ENCODE data around the gene SFTA2.
"Not testable (repeated sequence)": the region's sequence is repeated elsewhere in the genome, so short reads cannot be mapped to it uniquely, and the experiment has no call there.

The SFTA2 gene

GRCh38 chr6:30912746-30913520 is 19.0 kb downstream of the SFTA2 start:
- DNase-seq, result no peak

- not testable (repeated sequence) for DNase-seq
Measured at GRCh38 chr6:30910473-30910872, 21.5 kb downstream of the SFTA2 start.

GRCh38 chr6:30908700-30909099 is 23.3 kb downstream of the SFTA2 start:
- DNase-seq, result no peak

GRCh38 chr6:30907758-30908591 is 24.0 kb downstream of the SFTA2 start, which contains the start of gene GTF2H4:
Gene GTF2H4, plus strand, starts transcription at chr6:30908207.
- peak; percentile 99 for DNase-seq

GRCh38 chr6:30907290-30907757 is 24.6 kb downstream of the SFTA2 start:
- DNase-seq, result not testable (repeated sequence)

- no peak for DNase-seq
Measured at GRCh38 chr6:30903236-30903635, 28.7 kb downstream of the SFTA2 start.

GRCh38 chr6:30902709-30903108 is 29.3 kb downstream of the SFTA2 start:
- no peak for DNase-seq

GRCh38 chr6:30902196-30902595 is 29.8 kb downstream of the SFTA2 start:
- not testable (repeated sequence) for DNase-seq

GRCh38 chr6:30901436-30901835 is 30.5 kb downstream of the SFTA2 start:
- no peak for DNase-seq

- DNase-seq, result no peak
Measured at GRCh38 chr6:30900863-30901417, 31.0 kb downstream of the SFTA2 start.

- no peak for DNase-seq
Measured at GRCh38 chr6:30898750-30899360, 33.1 kb downstream of the SFTA2 start.

GRCh38 chr6:30897882-30898281 is 34.1 kb downstream of the SFTA2 start:
- no peak for DNase-seq

GRCh38 chr6:30896541-30896940 is 35.4 kb downstream of the SFTA2 start:
- DNase-seq, result no peak

GRCh38 chr6:30895343-30895742 is 36.6 kb downstream of the SFTA2 start:
- no peak for DNase-seq

GRCh38 chr6:30894935-30895334 is 37.0 kb downstream of the SFTA2 start:
- no peak for DNase-seq

- DNase-seq, result no peak
Measured at GRCh38 chr6:30894381-30894780, 37.6 kb downstream of the SFTA2 start.

- DNase-seq, result no peak
Measured at GRCh38 chr6:30893666-30894065, 38.3 kb downstream of the SFTA2 start.

GRCh38 chr6:30893001-30893591 is 38.9 kb downstream of the SFTA2 start:
- DNase-seq, result no peak

- DNase-seq, result no peak
Measured at GRCh38 chr6:30891816-30892538, 40.0 kb downstream of the SFTA2 start.

- no peak for DNase-seq
Measured at GRCh38 chr6:30891450-30891723, 40.6 kb downstream of the SFTA2 start.

- no peak for DNase-seq
Measured at GRCh38 chr6:30890646-30891449, 41.1 kb downstream of the SFTA2 start.
